ENCODE measurements around the gene PAX5.
A peak's percentile ranks its signal among the peaks of the same experiment; 100 is the strongest.

The PAX5 gene

DNA sequence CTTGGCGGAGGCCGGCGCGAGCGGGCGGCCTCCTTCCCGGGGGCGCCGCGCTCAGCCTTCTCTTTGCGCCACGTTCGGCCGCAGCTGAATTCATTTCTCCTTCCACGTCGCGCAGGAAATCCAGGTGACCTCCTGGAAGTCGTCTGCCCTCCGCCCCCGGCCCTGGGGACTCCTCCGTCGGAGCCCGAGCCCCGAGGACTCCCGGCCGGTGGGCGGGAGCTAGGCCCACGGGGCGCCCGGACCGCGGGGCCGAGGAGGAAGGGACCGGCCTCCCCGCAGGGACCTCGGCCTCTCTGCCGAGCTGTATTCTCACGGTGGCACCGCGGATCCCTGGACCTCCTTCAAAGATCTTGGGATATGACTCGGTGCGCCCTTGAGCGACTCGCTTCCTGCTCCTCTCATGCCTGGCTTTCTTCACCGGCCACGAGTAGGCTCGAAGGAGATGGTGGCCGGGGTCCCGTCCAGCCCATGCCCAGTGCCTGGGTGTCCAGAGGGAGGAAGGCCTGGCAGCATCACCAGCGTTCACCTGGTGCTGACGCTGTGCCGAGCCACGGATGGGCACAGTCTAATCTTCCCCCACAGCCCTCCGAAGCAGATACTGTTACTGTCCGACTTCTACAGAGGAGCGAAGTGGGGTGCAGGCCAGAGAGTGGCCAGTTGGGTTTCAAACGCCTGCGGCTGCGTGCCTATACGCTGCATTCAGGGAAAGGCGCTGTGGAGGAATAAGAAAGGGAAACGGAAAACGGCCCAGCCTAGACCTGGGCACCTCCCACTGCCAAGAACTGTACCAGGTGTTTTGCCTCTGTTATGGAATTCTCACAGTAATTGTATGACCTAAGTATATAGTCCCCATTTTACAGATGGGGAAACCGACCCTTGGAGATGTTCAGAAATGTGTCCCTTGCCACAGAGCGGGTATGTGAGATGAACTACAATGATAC lies 47.3 kb downstream of the PAX5 start:
- peak overlapping the region; percentile 27; the same call in 1 of the 2 replicates for H3K27ac ChIP-seq (ENCODE audit: extremely low read depth, low read depth, low read length)
- H3K36me3 ChIP-seq (ENCODE audit: control insufficient read depth in 2 of 2, insufficient read depth in 1 of 2, low read length in 2 of 2) = no peaks in the 10 kb centered on the region
- no peaks in the 10 kb centered on the region for H3K4me1 ChIP-seq (ENCODE audit: control insufficient read depth, insufficient read depth, low read length)
- CTCF ChIA-PET = interaction anchor here (0.5 to 17.1 kb wide), 6 partner anchors 9 to 571 kb away, joined by 3 to 448 read pairs (median 4); no protein-coding TSS in a partner anchor
- H3K4me3 ChIP-seq (ENCODE audit: low read depth, low read length) = peak overlapping the region; percentile 27
- H3K9me3 ChIP-seq (ENCODE audit: control insufficient read depth, insufficient read depth, low read depth, low read length) = no peaks in the 10 kb centered on the region
- POLR2A ChIA-PET = no interaction called here
- TF ChIP-seq, protein P1, sequence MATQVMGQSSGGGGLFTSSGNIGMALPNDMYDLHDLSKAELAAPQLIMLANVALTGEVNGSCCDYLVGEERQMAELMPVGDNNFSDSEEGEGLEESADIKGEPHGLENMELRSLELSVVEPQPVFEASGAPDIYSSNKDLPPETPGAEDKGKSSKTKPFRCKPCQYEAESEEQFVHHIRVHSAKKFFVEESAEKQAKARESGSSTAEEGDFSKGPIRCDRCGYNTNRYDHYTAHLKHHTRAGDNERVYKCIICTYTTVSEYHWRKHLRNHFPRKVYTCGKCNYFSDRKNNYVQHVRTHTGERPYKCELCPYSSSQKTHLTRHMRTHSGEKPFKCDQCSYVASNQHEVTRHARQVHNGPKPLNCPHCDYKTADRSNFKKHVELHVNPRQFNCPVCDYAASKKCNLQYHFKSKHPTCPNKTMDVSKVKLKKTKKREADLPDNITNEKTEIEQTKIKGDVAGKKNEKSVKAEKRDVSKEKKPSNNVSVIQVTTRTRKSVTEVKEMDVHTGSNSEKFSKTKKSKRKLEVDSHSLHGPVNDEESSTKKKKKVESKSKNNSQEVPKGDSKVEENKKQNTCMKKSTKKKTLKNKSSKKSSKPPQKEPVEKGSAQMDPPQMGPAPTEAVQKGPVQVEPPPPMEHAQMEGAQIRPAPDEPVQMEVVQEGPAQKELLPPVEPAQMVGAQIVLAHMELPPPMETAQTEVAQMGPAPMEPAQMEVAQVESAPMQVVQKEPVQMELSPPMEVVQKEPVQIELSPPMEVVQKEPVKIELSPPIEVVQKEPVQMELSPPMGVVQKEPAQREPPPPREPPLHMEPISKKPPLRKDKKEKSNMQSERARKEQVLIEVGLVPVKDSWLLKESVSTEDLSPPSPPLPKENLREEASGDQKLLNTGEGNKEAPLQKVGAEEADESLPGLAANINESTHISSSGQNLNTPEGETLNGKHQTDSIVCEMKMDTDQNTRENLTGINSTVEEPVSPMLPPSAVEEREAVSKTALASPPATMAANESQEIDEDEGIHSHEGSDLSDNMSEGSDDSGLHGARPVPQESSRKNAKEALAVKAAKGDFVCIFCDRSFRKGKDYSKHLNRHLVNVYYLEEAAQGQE (tag by site-specific recombination; IDR thresholded peaks at IDR 0.05) = no peak
- TF ChIP-seq KLF9 (tag by site-specific recombination; IDR thresholded peaks at IDR 0.05; ENCODE audit: low read depth) (no peak), SALL2 (tag by site-specific recombination; IDR thresholded peaks at IDR 0.05; ENCODE audit: borderline replicate concordance) (no peak), OVOL3 (tag by site-specific recombination; IDR thresholded peaks at IDR 0.05) (no peak), SP3 (tag by site-specific recombination; IDR thresholded peaks at IDR 0.05) (no peak), HOXA7 (CRISPR knock-in tag; IDR thresholded peaks at IDR 0.05; ENCODE audit: borderline replicate concordance) (no peak), ZNF654 (tag by site-specific recombination; IDR thresholded peaks at IDR 0.05; ENCODE audit: low read depth) (no peak), ZNF266 (tag by site-specific recombination; IDR thresholded peaks at IDR 0.05; ENCODE audit: low read depth) (no peak), ZIC2 (tag by site-specific recombination; IDR thresholded peaks at IDR 0.05) (peak; percentile 42; the same call in 1 of the 2 replicates), ZBTB26 (tag by site-specific recombination; optimal IDR thresholded peaks at IDR 0.05) (peak; percentile 42), PBX3 (CRISPR knock-in tag; IDR thresholded peaks at IDR 0.05) (peak; percentile 47; the same call in 1 of the 2 replicates), ZNF274 (IDR thresholded peaks at IDR 0.05; ENCODE audit: low read length) (no peak), ZNF274 (tag by site-specific recombination; IDR thresholded peaks at IDR 0.05; ENCODE audit: borderline replicate concordance) (no peak), GLIS1 (tag by site-specific recombination; IDR thresholded peaks at IDR 0.05) (no peak), ZNF335 (tag by site-specific recombination; conservative IDR thresholded peaks at IDR 0.05) (0 out of 2 replicates have a peak, but pooled peaks have one; percentile 0), MEIS1 (CRISPR knock-in tag; IDR thresholded peaks at IDR 0.05; ENCODE audit: borderline replicate concordance) (no peak), ZNF521 (tag by site-specific recombination; IDR thresholded peaks at IDR 0.05) (no peak), ZNF510 (tag by site-specific recombination; IDR thresholded peaks at IDR 0.05; ENCODE audit: insufficient replicate concordance) (no peak), RBAK (tag by site-specific recombination; IDR thresholded peaks at IDR 0.05) (no peak), EGR2 (tag by site-specific recombination; IDR thresholded peaks at IDR 0.05; ENCODE audit: low read depth) (peak; percentile 24; the same call in 1 of the 2 replicates), ZFP41 (tag by site-specific recombination; IDR thresholded peaks at IDR 0.05; ENCODE audit: borderline replicate concordance) (no peak)
- TF ChIP-seq, protein P2, sequence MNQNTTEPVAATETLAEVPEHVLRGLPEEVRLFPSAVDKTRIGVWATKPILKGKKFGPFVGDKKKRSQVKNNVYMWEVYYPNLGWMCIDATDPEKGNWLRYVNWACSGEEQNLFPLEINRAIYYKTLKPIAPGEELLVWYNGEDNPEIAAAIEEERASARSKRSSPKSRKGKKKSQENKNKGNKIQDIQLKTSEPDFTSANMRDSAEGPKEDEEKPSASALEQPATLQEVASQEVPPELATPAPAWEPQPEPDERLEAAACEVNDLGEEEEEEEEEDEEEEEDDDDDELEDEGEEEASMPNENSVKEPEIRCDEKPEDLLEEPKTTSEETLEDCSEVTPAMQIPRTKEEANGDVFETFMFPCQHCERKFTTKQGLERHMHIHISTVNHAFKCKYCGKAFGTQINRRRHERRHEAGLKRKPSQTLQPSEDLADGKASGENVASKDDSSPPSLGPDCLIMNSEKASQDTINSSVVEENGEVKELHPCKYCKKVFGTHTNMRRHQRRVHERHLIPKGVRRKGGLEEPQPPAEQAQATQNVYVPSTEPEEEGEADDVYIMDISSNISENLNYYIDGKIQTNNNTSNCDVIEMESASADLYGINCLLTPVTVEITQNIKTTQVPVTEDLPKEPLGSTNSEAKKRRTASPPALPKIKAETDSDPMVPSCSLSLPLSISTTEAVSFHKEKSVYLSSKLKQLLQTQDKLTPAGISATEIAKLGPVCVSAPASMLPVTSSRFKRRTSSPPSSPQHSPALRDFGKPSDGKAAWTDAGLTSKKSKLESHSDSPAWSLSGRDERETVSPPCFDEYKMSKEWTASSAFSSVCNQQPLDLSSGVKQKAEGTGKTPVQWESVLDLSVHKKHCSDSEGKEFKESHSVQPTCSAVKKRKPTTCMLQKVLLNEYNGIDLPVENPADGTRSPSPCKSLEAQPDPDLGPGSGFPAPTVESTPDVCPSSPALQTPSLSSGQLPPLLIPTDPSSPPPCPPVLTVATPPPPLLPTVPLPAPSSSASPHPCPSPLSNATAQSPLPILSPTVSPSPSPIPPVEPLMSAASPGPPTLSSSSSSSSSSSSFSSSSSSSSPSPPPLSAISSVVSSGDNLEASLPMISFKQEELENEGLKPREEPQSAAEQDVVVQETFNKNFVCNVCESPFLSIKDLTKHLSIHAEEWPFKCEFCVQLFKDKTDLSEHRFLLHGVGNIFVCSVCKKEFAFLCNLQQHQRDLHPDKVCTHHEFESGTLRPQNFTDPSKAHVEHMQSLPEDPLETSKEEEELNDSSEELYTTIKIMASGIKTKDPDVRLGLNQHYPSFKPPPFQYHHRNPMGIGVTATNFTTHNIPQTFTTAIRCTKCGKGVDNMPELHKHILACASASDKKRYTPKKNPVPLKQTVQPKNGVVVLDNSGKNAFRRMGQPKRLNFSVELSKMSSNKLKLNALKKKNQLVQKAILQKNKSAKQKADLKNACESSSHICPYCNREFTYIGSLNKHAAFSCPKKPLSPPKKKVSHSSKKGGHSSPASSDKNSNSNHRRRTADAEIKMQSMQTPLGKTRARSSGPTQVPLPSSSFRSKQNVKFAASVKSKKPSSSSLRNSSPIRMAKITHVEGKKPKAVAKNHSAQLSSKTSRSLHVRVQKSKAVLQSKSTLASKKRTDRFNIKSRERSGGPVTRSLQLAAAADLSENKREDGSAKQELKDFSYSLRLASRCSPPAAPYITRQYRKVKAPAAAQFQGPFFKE (tag by site-specific recombination; IDR thresholded peaks at IDR 0.05; ENCODE audit: borderline replicate concordance) = no peak
- TF ChIP-seq, protein P3, sequence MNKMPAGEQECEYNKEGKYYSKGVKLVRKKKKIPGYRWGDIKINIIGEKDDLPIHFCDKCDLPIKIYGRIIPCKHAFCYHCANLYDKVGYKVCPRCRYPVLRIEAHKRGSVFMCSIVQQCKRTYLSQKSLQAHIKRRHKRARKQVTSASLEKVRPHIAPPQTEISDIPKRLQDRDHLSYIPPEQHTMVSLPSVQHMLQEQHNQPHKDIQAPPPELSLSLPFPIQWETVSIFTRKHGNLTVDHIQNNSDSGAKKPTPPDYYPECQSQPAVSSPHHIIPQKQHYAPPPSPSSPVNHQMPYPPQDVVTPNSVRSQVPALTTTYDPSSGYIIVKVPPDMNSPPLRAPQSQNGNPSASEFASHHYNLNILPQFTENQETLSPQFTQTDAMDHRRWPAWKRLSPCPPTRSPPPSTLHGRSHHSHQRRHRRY (tag by site-specific recombination; IDR thresholded peaks at IDR 0.05) = no peak

Data from HEK293 (cell line).